ENCODE measurements around the gene ITGB6.

ITGB6 gene

GRCh38 chr2:160087854-160088745, 112.0 kb downstream of the ITGB6 start:
- Histone ChIP-seq H3K9me3 (ENCODE audit: insufficient read depth, low read length, severe bottlenecking) (peaks cover 65% of the 10 kb centered on the region), H3K4me1 (ENCODE audit: insufficient read depth, low read length) (no peaks in the 10 kb centered on the region), H3K79me2 (ENCODE audit: insufficient read depth, low read length) (no peaks in the 10 kb centered on the region), H4K20me1 (ENCODE audit: insufficient read depth, low read length) (no peaks in the 10 kb centered on the region), H3K4me2 (ENCODE audit: insufficient read depth, low read length) (no peak overlapping the region), H3K27ac (ENCODE audit: low read length) (no peak overlapping the region), H2AFZ (ENCODE audit: low read depth, low read length) (no peak overlapping the region), H3K36me3 (ENCODE audit: insufficient read depth, low read length) (no peaks in the 10 kb centered on the region), H3K9ac (ENCODE audit: low read depth, low read length) (no peak overlapping the region), H3K4me3 (ENCODE audit: low read depth in 1 of 2, low read length in 2 of 2) (no peak overlapping the region), H3K27me3 (ENCODE audit: insufficient read depth, low read length, poor library complexity) (no peaks in the 10 kb centered on the region)
- no peak for TF ChIP-seq EZH2 (IDR thresholded peaks at IDR 0.05; ENCODE audit: borderline replicate concordance, low read depth, low read length, severe bottlenecking)
- TF ChIP-seq CTCF (IDR thresholded peaks at IDR 0.05; ENCODE audit: borderline replicate concordance, extremely low read depth, low read length, poor library complexity, severe bottlenecking) = peak; percentile 40
- DNase-seq (peak; percentile 35), ATAC-seq (ENCODE audit: insufficient read depth, low read depth) (no peak)

- Histone ChIP-seq H3K27me3 (ENCODE audit: insufficient read depth, low read length, poor library complexity) (no peaks in the 10 kb centered on the region), H3K9ac (ENCODE audit: low read depth, low read length) (no peak overlapping the region), H3K9me3 (ENCODE audit: insufficient read depth, low read length, severe bottlenecking) (peaks cover 58% of the 10 kb centered on the region), H4K20me1 (ENCODE audit: insufficient read depth, low read length) (no peaks in the 10 kb centered on the region), H3K4me2 (ENCODE audit: insufficient read depth, low read length) (no peak overlapping the region), H3K27ac (ENCODE audit: low read length) (no peak overlapping the region), H3K36me3 (ENCODE audit: insufficient read depth, low read length) (no peaks in the 10 kb centered on the region), H3K4me3 (ENCODE audit: low read depth in 1 of 2, low read length in 2 of 2) (no peak overlapping the region), H2AFZ (ENCODE audit: low read depth, low read length) (no peak overlapping the region), H3K79me2 (ENCODE audit: insufficient read depth, low read length) (no peaks in the 10 kb centered on the region), H3K4me1 (ENCODE audit: insufficient read depth, low read length) (no peaks in the 10 kb centered on the region)
- DNase-seq (no peak), ATAC-seq (ENCODE audit: insufficient read depth, low read depth) (no peak)
- TF ChIP-seq CTCF (IDR thresholded peaks at IDR 0.05; ENCODE audit: borderline replicate concordance, extremely low read depth, low read length, poor library complexity, severe bottlenecking) (peak; percentile 29), EZH2 (IDR thresholded peaks at IDR 0.05; ENCODE audit: borderline replicate concordance, low read depth, low read length, severe bottlenecking) (no peak)
Observed at GRCh38 chr2:160085662-160086061, 114.4 kb downstream of the ITGB6 start.

GRCh38 chr2:160077912-160078810, 121.9 kb downstream of the ITGB6 start:
- Histone ChIP-seq H3K4me3 (ENCODE audit: low read depth in 1 of 2, low read length in 2 of 2) (no peak overlapping the region), H3K79me2 (ENCODE audit: insufficient read depth, low read length) (no peaks in the 10 kb centered on the region), H3K27me3 (ENCODE audit: insufficient read depth, low read length, poor library complexity) (no peaks in the 10 kb centered on the region), H2AFZ (ENCODE audit: low read depth, low read length) (no peak overlapping the region), H3K9me3 (ENCODE audit: insufficient read depth, low read length, severe bottlenecking) (peaks cover 8% of the 10 kb centered on the region), H4K20me1 (ENCODE audit: insufficient read depth, low read length) (no peaks in the 10 kb centered on the region), H3K9ac (ENCODE audit: low read depth, low read length) (no peak overlapping the region), H3K27ac (ENCODE audit: low read length) (no peak overlapping the region), H3K36me3 (ENCODE audit: insufficient read depth, low read length) (no peaks in the 10 kb centered on the region), H3K4me1 (ENCODE audit: insufficient read depth, low read length) (peaks cover 20% of the 10 kb centered on the region), H3K4me2 (ENCODE audit: insufficient read depth, low read length) (no peak overlapping the region)
- TF ChIP-seq CTCF (IDR thresholded peaks at IDR 0.05; ENCODE audit: borderline replicate concordance, extremely low read depth, low read length, poor library complexity, severe bottlenecking) (no peak), EZH2 (IDR thresholded peaks at IDR 0.05; ENCODE audit: borderline replicate concordance, low read depth, low read length, severe bottlenecking) (no peak)
- DNase-seq = no peak
- no peak for ATAC-seq (ENCODE audit: insufficient read depth, low read depth)
